SK-N-SH (cell line): ENCODE measurements around the gene SPIB. TPM values are rescaled to one million over a fixed set of nuclear protein-coding genes. Genes with fewer than 3 reads are reported as not detected.

Experiments
- CTCF ChIA-PET: fragments of 300-600, 350-600 bp; formaldehyde crosslinking; extraction: SDS; loops from one replicate; lab custom pipeline; 2021; lab: Yijun Ruan, JAX
- POLR2A ChIA-PET: fragments of 350-600 bp; sonication (Branson Sonifier 250); formaldehyde crosslinking; extraction: SDS; loops from one replicate; lab custom pipeline; 2020; ENCODE audit warnings: antibody characterized with exemption, inconsistent platforms; lab: Yijun Ruan, JAX
- DNase-seq: peaks from one replicate; pipeline ENCODE4 v3.0.0; 2012
- H2AFZ ChIP-seq: fragments of 200-600 bp; sonication (generic); 2 replicates; pipeline ENCODE4 v1.8.1; 2016; ENCODE audit warnings: antibody characterized with exemption, mild to moderate bottlenecking, low read depth
- H3F3A ChIP-seq: fragments of 200-600 bp; sonication (generic); replicated peaks from 2 replicates; pipeline ENCODE3; 2016; ENCODE audit warnings: antibody characterized with exemption, mild to moderate bottlenecking; ENCODE audit not compliant: insufficient read depth
- H3K27ac ChIP-seq, 2 experiments: fragments of 200-500 bp in 1 of 2; fragments of 200-600 bp in 1 of 2; sonication (Bioruptor generic) in 1 of 2; sonication (generic), shearing (Covaris generic) in 1 of 2; 2 replicates each; pipeline versions ENCODE4 v1.5.1 to v1.6.1; 2014 to 2016; ENCODE audit warnings: low read depth in 2 of 2, inconsistent platforms in 1 of 2, low read length in 1 of 2, mild to moderate bottlenecking in 1 of 2, mixed read lengths in 1 of 2
- H3K27me3 ChIP-seq: fragments of 200-600 bp; sonication (generic), shearing (Covaris generic); 2 replicates; pipeline ENCODE4 v1.6.1; 2016; ENCODE audit warnings: mixed run types; ENCODE audit not compliant: insufficient read depth
- H3K36me3 ChIP-seq, 2 experiments: fragments of 200-500 bp in 1 of 2; fragments of 200-600 bp in 1 of 2; sonication (Bioruptor generic) in 1 of 2; sonication (generic) in 1 of 2; replicated peaks in 1 of 2; 2 replicates each; pipeline versions ENCODE3 to v1.5.1; 2014 to 2016; ENCODE audit warnings: low read length in 1 of 2, mild to moderate bottlenecking in 1 of 2; ENCODE audit not compliant: insufficient read depth in 2 of 2, control insufficient read depth in 1 of 2
- H3K4me1 ChIP-seq, 2 experiments: fragments of 200-500 bp in 1 of 2; fragments of 200-600 bp in 1 of 2; sonication (Bioruptor generic) in 1 of 2; sonication (generic), shearing (Covaris generic) in 1 of 2; 2 replicates each; pipeline versions ENCODE4 v1.5.1 to v1.6.1; 2014 to 2016; ENCODE audit warnings: low read depth in 1 of 2, low read length in 1 of 2, mixed run types in 1 of 2; ENCODE audit not compliant: insufficient read depth in 2 of 2, control insufficient read depth in 1 of 2
- H3K4me2 ChIP-seq: fragments of 200-600 bp; sonication (generic), shearing (Covaris generic); 2 replicates; pipeline ENCODE4 v1.6.1; 2017; ENCODE audit warnings: mixed run types
- H3K4me3 ChIP-seq, 2 experiments: fragments of 200-500 bp in 1 of 2; fragments of 200-600 bp in 1 of 2; sonication (Bioruptor generic) in 1 of 2; sonication (generic), shearing (Covaris generic) in 1 of 2; 2 replicates each; pipeline versions ENCODE4 v1.5.1 to v1.8.1; 2014 to 2016; ENCODE audit warnings: low read depth in 2 of 2, inconsistent platforms in 1 of 2, low read length in 1 of 2, mild to moderate bottlenecking in 1 of 2, mixed read lengths in 1 of 2, moderate library complexity in 1 of 2
- H3K79me2 ChIP-seq: fragments of 200-600 bp; sonication (generic); 2 replicates; pipeline ENCODE4 v1.8.1; 2017; ENCODE audit warnings: mild to moderate bottlenecking; ENCODE audit not compliant: insufficient read depth
- H3K9ac ChIP-seq: fragments of 200-600 bp; sonication (generic); 2 replicates; pipeline ENCODE4 v1.6.1; 2017; ENCODE audit warnings: mixed run types
- H3K9me2 ChIP-seq: fragments of 200-600 bp; sonication (generic); 2 replicates; pipeline ENCODE4 v1.6.1; 2017; ENCODE audit warnings: mixed run types
- H3K9me3 ChIP-seq: fragments of 200-600 bp; sonication (generic); 2 replicates; pipeline ENCODE4 v1.6.1; 2017; ENCODE audit warnings: mixed run types, mild to moderate bottlenecking, moderate library complexity
- H4K20me1 ChIP-seq: fragments of 200-600 bp; sonication (generic); 2 replicates; pipeline ENCODE4 v1.6.1; 2017; ENCODE audit warnings: mild to moderate bottlenecking, mixed run types; ENCODE audit not compliant: insufficient read depth
- CHD2 ChIP-seq: fragments of 150-350 bp; IDR thresholded peaks from 2 replicates; pipeline ENCODE4 v1.6.1; 2018; ENCODE audit warnings: low read length; ENCODE audit not compliant: partially characterized antibody
- CTCF ChIP-seq: fragments of 200-600 bp; sonication (generic); IDR thresholded peaks from 2 replicates; pipeline ENCODE4 v1.6.1; 2017; ENCODE audit warnings: antibody characterized with exemption, mild to moderate bottlenecking, moderate library complexity
- ELF1 ChIP-seq: IDR thresholded peaks from 2 replicates; pipeline ENCODE4 v1.4.0; 2012
- EP300 ChIP-seq, 2 experiments: IDR thresholded peaks; 2 replicates each; pipeline versions ENCODE4 v1.4.0 to v1.6.1; 2012; ENCODE audit warnings: borderline replicate concordance in 1 of 2, low read depth in 1 of 2, low read length in 1 of 2
- FOXJ3 ChIP-seq: sonication (generic); formaldehyde crosslinking; IDR thresholded peaks from 2 replicates; pipeline ENCODE4 v1.5.1; 2020; ENCODE audit warnings: mild to moderate bottlenecking, missing genetic modification reagents
- FOXM1 ChIP-seq: IDR thresholded peaks from 2 replicates; pipeline ENCODE4 v1.4.0; 2012; ENCODE audit warnings: low read depth, mild to moderate bottlenecking
- GATA2 ChIP-seq: sonication (generic); formaldehyde crosslinking; IDR thresholded peaks from 2 replicates; pipeline ENCODE4 v1.5.0; 2020; ENCODE audit warnings: mild to moderate bottlenecking, missing genetic modification reagents
- JUND ChIP-seq: IDR thresholded peaks from 2 replicates; pipeline ENCODE4 v1.4.0; 2012
- MAX ChIP-seq: IDR thresholded peaks from 2 replicates; pipeline ENCODE4 v1.4.0; 2012; ENCODE audit warnings: low read depth
- MEF2A ChIP-seq: IDR thresholded peaks from 2 replicates; pipeline ENCODE4 v1.4.0; 2012; ENCODE audit warnings: low read depth, borderline replicate concordance
- MXI1 ChIP-seq: IDR thresholded peaks from 2 replicates; pipeline ENCODE4 v1.6.1; 2012; ENCODE audit warnings: mild to moderate bottlenecking, low read depth, low read length, improper control_type of control experiment
- NFIC ChIP-seq: IDR thresholded peaks from 2 replicates; pipeline ENCODE4 v1.4.0; 2012; ENCODE audit warnings: borderline replicate concordance
- RAD21 ChIP-seq: IDR thresholded peaks from 2 replicates; pipeline ENCODE4 v1.6.1; 2012; ENCODE audit warnings: mild to moderate bottlenecking, low read length
- REST ChIP-seq: IDR thresholded peaks from 2 replicates; pipeline ENCODE4 v1.6.1; 2012; ENCODE audit warnings: mild to moderate bottlenecking, low read depth, low read length, moderate library complexity
- RXRA ChIP-seq: IDR thresholded peaks from 2 replicates; pipeline ENCODE4 v1.4.0; 2012; ENCODE audit warnings: low read depth, mild to moderate bottlenecking, borderline replicate concordance
- SIN3A ChIP-seq: IDR thresholded peaks from 2 replicates; pipeline ENCODE4 v1.6.1; 2012; ENCODE audit warnings: low read depth, mild to moderate bottlenecking, low read length, moderate library complexity, borderline replicate concordance
- SMC3 ChIP-seq: IDR thresholded peaks from 2 replicates; pipeline ENCODE4 v1.6.1; 2012; ENCODE audit warnings: low read depth, low read length, improper control_type of control experiment
- TCF12 ChIP-seq: IDR thresholded peaks from 2 replicates; pipeline ENCODE4 v1.4.0; 2012
- USF2 ChIP-seq: fragments of 150-350 bp; IDR thresholded peaks from 2 replicates; pipeline ENCODE4 v1.6.1; 2017; ENCODE audit warnings: antibody characterized with exemption, low read length, low read depth, borderline replicate concordance
- WGBS: methylation state at CpG from one replicate; pipeline ENCODE4 v1.1.6; 2017; ENCODE audit warnings: low lambda C conversion rate; 5-methylcytosine and 5-hydroxymethylcytosine counted together
- polyA plus RNA-seq, 3 experiments: library from polyadenylated mRNA; depleted of rRNA; stranded (reverse); fragments of >200 nt; gene quantifications; 2 replicates each; pipeline ENCODE4 v1.2.3, GENCODE V29; 2012
- TF ChIP-seq, protein P1 (sequence below): IDR thresholded peaks from 2 replicates; pipeline ENCODE4; 2012

SPIB gene
- polyA plus RNA-seq, 1 of the 3 experiments (the other 2 are of a cell fraction) = not detected

DNA sequence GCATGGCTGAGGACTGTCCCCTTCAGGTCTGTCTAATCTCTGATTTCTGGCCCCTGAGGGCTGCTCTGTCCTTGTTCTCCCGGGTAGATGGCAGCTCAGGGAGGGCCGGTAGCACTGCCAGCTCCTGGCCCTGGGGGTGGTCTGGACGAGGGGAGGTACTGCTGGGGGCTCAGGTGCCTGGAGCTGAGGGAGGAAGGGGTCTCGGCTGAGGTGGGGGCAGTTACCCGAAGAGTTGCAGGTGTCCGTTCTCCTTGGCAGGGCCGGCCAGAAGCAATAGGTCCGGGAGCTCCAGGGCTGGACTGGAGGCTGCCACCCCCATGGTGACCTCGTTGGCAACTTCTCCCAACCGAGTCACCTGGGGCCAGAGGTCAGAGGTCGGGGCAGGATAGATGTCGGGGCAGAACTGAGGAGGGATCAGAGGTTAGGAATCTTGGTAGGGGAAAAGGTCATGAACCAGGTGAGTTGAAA is 56.4 kb downstream of the SPIB start:
- Histone ChIP-seq H3K36me3 (peaks cover 6 to 11% of the 10 kb centered on the region in 2 experiments), H3K79me2 (peaks cover 16% of the 10 kb centered on the region), H3K27ac (no peak overlapping the region), H4K20me1 (no peaks in the 10 kb centered on the region), H3K4me3 (no peak overlapping the region)
- DNase-seq = no peak
- TF ChIP-seq RAD21 = no peak
- no peak for TF ChIP-seq JUND
- TF ChIP-seq EP300 (IDR thresholded peaks at IDR 0.05; ENCODE audit: borderline replicate concordance in 1 of 2, low read depth in 1 of 2, low read length in 1 of 2) = no peak
- TF ChIP-seq FOXM1 = no peak
- no peak for TF ChIP-seq GATA2
- TF ChIP-seq MXI1 = no peak
- TF ChIP-seq FOXJ3 (CRISPR knock-in tag) = no peak
- no peak for TF ChIP-seq MAX
- no peak for TF ChIP-seq SMC3
- TF ChIP-seq USF2 = no peak
- TF ChIP-seq, all 33 proteins: peak for 0
- ChIA-PET CTCF (interaction anchor here (0.9 to 1.9 kb wide), 3 partner anchors 9 to 81 kb away, joined by 3 to 7 read pairs (median 7); no protein-coding TSS in a partner anchor), POLR2A (no interaction called here)
- no peaks in the 10 kb centered on the region for H3K27me3 ChIP-seq
- H3K9me3 ChIP-seq = no peaks in the 10 kb centered on the region
- WGBS = 43% methylated on average over 9 of the region's 12 CpGs
- no peak overlapping the region for H3K4me2 ChIP-seq
- H3K4me1 ChIP-seq = peaks cover 6 to 9% of the 10 kb centered on the region in 2 experiments; a peak in 2 of 4 replicates
- H3K9me2 ChIP-seq = no peaks in the 10 kb centered on the region
- H2AFZ ChIP-seq = no peak overlapping the region
- peaks cover 15% of the 10 kb centered on the region for H3F3A ChIP-seq
- H3K9ac ChIP-seq = no peak overlapping the region

DNA sequence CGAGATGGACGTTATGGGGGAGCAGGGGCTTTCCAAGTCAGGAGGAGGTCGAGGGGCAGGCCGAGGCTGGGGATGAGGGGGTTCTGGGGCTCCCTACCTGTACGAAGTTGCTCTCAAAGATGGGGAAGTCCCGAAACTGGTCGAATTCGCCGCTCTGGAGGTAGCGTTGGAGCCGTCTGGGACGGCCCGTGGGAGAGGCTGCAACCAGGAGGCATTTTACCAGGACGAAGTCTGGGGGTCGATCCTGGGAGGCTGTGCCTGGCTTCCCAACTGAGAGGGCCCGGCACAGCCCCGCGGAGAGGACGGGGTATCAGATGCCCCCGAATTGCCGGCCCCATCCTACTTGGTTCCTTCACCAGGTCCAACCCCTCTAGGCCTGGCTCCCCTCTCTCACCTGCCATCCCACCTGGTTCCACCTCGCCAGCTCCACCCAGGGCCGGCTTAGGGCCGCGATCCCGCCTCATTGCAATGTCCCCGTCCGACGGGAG is 57.0 kb downstream of the SPIB start:
- peaks cover 7 to 17% of the 10 kb centered on the region in 2 experiments for H3K36me3 ChIP-seq
- H3F3A ChIP-seq = peaks cover 15% of the 10 kb centered on the region
- H3K4me2 ChIP-seq = no peak overlapping the region
- H3K79me2 ChIP-seq = peaks cover 16% of the 10 kb centered on the region
- H3K9me3 ChIP-seq = no peaks in the 10 kb centered on the region
- H3K27me3 ChIP-seq = no peaks in the 10 kb centered on the region
- H3K4me3 ChIP-seq = no peak overlapping the region; a peak in 1 of 4 replicates
- CTCF ChIA-PET = no interaction called here
- peaks cover 6 to 9% of the 10 kb centered on the region in 2 experiments; a peak in 2 of 4 replicates for H3K4me1 ChIP-seq
- no peaks in the 10 kb centered on the region for H4K20me1 ChIP-seq
- no peak overlapping the region for H3K27ac ChIP-seq
- no peak for DNase-seq
- POLR2A ChIA-PET = no interaction called here
- WGBS = 87% methylated on average over 17 of the region's 29 CpGs
- no peaks in the 10 kb centered on the region for H3K9me2 ChIP-seq
- H3K9ac ChIP-seq = no peak overlapping the region
- no peak overlapping the region for H2AFZ ChIP-seq
- TF ChIP-seq ELF1 (no peak), MEF2A (no peak), SIN3A (no peak), CHD2 (no peak), FOXJ3 (CRISPR knock-in tag) (no peak), CTCF (no peak), TCF12 (no peak), RAD21 (no peak), FOXM1 (no peak), REST (no peak), RXRA (no peak), NFIC (no peak)
- TF ChIP-seq, protein P1, sequence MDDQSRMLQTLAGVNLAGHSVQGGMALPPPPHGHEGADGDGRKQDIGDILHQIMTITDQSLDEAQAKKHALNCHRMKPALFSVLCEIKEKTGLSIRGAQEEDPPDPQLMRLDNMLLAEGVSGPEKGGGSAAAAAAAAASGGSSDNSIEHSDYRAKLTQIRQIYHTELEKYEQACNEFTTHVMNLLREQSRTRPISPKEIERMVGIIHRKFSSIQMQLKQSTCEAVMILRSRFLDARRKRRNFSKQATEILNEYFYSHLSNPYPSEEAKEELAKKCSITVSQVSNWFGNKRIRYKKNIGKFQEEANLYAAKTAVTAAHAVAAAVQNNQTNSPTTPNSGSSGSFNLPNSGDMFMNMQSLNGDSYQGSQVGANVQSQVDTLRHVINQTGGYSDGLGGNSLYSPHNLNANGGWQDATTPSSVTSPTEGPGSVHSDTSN = no peak
